Lower leg skin (tissue), 4 donors: ENCODE measurements around the gene UBE2C. TPM values are rescaled to one million over a fixed set of nuclear protein-coding genes. Genes with fewer than 3 reads are reported as not detected.

Experiments used
- DNase-seq, 2 donors: peaks; one replicate each; pipeline ENCODE4 v3.0.0-alpha.2; 2019; ENCODE audit warnings: low spot score in 2 of 2
- H3K4me3 ChIP-seq: fragments of 200-600 bp; sonication (generic); 2 replicates; pipeline ENCODE4 v1.5.1; 2017; ENCODE audit warnings: mild to moderate bottlenecking, low read depth; ENCODE audit not compliant: poor library complexity, severe bottlenecking
- POLR2A ChIP-seq, 2 donors: fragments of 450-650 bp; IDR thresholded peaks; one replicate each; pipeline ENCODE4 v1.6.1; 2016 to 2017; ENCODE audit warnings: antibody characterized with exemption in 2 of 2, mild to moderate bottlenecking in 1 of 2, moderate library complexity in 1 of 2
- WGBS, 2 donors: methylation state at CpG; one replicate each; pipeline ENCODE4 v1.1.5; 2018; 5-methylcytosine and 5-hydroxymethylcytosine counted together
- intact Hi-C: fragments of 100-400 bp; cut with DNase I; formaldehyde crosslinking; loops from one replicate; pipeline ENCODE4 v1.15.0; 2023; ENCODE audit warnings: low total_unique reads
- total RNA-seq, 4 donors: library from RNA; depleted of rRNA; stranded (reverse); fragments of >200 nt; gene quantifications; one replicate each; pipeline ENCODE4 v1.1.0, GENCODE V29; 2016
- TF ChIP-seq, protein P1 (sequence below), 3 donors: fragments of 450-650 bp; IDR thresholded peaks; one replicate each; pipeline ENCODE4 v1.5.1; 2016; ENCODE audit warnings: antibody characterized with exemption in 3 of 3, mild to moderate bottlenecking in 3 of 3, moderate library complexity in 2 of 3

Gene UBE2C
- total RNA-seq, 4 donors from 2014 or later, result 1.1 to 24.1 (median 10.2) TPM

DNA sequence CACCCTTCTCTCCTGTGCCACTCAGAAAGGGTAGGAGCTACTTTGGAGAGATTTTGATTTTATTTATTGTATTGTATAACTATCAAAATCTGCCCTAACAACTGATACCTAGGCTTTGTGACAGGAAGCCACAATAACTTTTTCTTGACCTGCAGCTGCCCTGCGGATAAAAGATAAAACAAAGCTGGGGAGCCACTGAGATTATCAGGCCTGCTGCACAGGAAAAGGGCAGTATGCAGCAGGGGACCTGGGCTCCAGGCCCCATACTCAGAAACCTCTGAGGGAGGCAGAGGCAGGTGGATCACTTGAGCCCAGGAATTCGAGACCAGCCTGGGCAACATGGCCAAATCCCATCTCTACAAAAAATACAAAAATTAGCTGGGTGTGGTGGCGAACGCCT is 20.2 kb downstream of the UBE2C start:
- H3K4me3 ChIP-seq, result no peak overlapping the region
- no peak for DNase-seq
- TF ChIP-seq, protein P1, sequence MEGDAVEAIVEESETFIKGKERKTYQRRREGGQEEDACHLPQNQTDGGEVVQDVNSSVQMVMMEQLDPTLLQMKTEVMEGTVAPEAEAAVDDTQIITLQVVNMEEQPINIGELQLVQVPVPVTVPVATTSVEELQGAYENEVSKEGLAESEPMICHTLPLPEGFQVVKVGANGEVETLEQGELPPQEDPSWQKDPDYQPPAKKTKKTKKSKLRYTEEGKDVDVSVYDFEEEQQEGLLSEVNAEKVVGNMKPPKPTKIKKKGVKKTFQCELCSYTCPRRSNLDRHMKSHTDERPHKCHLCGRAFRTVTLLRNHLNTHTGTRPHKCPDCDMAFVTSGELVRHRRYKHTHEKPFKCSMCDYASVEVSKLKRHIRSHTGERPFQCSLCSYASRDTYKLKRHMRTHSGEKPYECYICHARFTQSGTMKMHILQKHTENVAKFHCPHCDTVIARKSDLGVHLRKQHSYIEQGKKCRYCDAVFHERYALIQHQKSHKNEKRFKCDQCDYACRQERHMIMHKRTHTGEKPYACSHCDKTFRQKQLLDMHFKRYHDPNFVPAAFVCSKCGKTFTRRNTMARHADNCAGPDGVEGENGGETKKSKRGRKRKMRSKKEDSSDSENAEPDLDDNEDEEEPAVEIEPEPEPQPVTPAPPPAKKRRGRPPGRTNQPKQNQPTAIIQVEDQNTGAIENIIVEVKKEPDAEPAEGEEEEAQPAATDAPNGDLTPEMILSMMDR (IDR thresholded peaks at IDR 0.05), result no peak
- no peak for TF ChIP-seq POLR2A (IDR thresholded peaks at IDR 0.05)
- intact Hi-C loops, result no loop called here
- WGBS, 2 donors, result 81 to 86% methylated on average over 4 of the region's 4 CpGs

DNA sequence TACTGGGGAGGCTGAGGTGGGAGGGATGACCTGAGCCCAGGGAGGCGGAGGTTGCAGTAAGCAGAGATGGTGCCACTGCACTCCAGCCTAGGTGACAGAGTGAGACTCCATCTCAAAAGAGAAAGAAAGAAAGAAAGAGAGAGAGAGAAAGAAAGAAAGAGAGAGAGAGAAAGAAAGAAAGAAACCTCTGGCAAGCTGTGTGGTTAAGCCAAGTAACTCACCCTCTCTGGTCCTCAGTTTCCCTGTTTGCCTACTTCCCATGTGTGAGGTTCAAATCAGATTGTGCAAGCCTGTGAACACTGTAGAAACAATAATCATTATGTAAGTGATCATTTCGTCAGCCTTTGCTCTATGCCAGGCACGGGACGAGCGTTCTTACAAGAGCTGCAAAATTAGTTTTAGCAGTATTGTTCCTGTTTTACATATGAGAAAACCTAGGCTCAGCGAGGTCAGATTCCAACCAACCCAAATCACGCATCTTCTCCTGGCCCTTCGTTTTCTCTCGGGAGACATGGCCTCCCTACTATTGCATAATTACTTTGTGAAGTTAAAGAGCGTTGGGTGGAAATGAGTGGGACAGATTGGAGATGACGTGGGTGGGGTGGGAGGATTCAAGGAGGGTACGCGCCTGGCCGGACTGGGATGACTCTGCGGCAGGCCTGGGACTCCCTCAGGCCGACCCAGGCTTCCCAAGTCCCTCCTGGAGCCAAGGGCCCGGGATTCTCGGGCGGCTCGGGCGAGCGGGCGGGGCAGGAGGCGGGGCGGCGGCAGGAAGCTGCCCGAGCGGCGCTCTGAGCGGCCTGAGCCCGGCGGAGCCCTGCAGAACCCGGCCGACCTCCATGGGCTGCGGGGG is 20.8 kb downstream of the UBE2C start, which contains the start of gene SNX21:
TSS of gene SNX21 (plus strand) at position 770 of the 853 bp plus-strand sequence. CDS start 121 bp downstream, outside the sequence.
- TF ChIP-seq, protein P1 (IDR thresholded peaks at IDR 0.05), result no peak
- no peak for TF ChIP-seq POLR2A (IDR thresholded peaks at IDR 0.05)
- 6 to 8% methylated on average over 15 to 16 of the region's 35 CpGs for WGBS, 2 donors
- intact Hi-C loops, result no loop called here
- peak within 1 kb of the TSS; percentile 87 for H3K4me3 ChIP-seq
- peak; percentile 81 to 95 for DNase-seq

DNA sequence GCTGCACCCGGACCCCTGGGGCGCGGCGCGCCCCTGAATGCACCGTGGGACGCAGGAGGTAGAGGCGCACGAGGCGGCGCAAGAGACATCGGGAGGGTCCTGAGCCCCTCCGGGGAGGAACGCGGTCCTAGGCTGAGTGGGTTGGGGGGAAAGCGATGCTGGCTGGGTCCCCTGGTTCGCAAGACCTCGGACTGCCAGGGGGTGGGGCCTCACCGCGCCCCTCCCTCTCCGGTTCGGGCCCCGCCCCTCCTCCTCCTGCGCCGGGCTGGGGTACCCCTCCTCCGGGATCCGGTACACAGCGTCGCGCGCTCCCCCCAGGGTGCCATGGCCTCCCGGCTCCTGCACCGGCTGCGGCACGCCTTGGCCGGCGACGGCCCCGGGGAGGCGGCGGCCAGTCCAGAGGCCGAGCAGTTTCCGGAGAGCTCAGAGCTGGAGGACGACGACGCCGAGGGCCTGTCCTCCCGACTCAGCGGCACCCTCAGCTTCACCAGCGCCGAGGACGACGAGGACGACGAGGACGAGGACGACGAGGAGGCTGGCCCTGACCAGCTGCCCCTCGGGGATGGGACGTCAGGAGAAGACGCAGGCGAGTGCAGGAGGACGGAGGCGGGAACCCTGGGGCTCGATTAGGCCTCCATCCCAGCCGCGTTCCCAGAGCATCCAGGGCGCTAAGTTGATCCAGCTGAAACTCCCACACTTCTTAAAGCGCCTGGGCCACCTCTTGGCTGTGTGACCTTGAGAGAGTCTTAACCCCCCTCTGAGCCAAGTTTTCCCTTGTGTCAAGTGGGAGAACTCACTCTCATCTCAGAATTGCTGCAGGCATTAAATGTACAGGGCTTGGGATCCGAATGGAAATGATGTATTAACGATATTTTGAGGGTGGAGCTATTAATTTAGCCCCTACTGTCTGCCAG is 21.7 kb downstream of the UBE2C start:
- WGBS, 2 donors, result 2 to 3% methylated on average over 24 to 53 of the region's 71 CpGs
- TF ChIP-seq, protein P1 (IDR thresholded peaks at IDR 0.05), result no peak
- TF ChIP-seq POLR2A (IDR thresholded peaks at IDR 0.05), result no peak
- intact Hi-C loops, result no loop called here
- H3K4me3 ChIP-seq, result peak overlapping the region; percentile 87
- peak; percentile 73 to 96 for DNase-seq

DNA sequence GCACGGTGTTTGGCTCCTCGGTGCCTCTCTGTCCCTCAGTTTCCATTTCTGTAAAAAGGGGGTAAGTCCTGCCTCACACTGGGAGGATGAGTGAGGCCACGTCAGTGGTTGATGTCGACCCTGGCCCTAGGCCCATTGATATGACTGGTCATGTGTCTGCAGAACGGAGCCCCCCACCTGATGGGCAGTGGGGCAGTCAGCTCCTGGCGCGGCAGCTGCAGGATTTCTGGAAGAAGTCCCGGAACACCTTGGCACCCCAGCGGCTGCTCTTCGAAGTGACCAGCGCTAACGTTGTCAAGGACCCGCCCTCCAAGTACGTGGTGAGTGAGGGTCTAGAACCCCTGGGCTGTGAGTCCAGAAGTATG is 22.3 kb downstream of the UBE2C start:
- intact Hi-C loops, result no loop called here

DNA sequence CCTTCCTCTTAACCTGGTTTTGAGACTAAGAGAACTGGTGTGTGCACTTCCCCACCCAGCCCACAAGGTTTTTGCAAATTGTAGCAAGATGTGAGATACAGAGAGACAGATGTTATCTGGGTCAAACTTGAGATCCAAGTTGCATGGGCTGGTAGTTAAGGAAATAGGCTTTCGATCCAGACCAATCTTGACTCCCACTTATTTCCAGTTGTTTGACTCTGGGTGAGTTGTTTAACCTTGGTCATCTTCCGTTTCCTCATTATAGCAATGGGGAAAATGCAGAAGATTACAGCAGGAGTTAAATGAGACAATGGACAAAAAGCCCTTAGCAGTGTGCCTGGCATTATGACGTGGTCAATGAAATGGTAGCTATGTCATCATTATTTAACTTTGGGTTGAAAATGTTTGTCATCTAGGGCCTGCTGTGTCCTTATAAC is 22.9 kb downstream of the UBE2C start:
- no peak overlapping the region for H3K4me3 ChIP-seq

More for the DNA sequence above, 22.3 kb downstream of the UBE2C start:
- WGBS, 2 donors, result 49 to 68% methylated on average over 11 to 14 of the region's 14 CpGs
- peak overlapping the region; percentile 87 for H3K4me3 ChIP-seq
- no peak for TF ChIP-seq POLR2A (IDR thresholded peaks at IDR 0.05)
- DNase-seq, result no peak

More for the DNA sequence above, 22.9 kb downstream of the UBE2C start:
- no peak for TF ChIP-seq POLR2A (IDR thresholded peaks at IDR 0.05)
- TF ChIP-seq, protein P1 (IDR thresholded peaks at IDR 0.05), result no peak
- no peak for DNase-seq
- intact Hi-C loops, result no loop called here
- WGBS, 2 donors, result 33 to 37% methylated on average over 3 of the region's 3 CpGs
